ENCODE data around the gene RALGAPA2.

GRCh38 chr20:20477444-20478041, 234.9 kb downstream of the RALGAPA2 start:
- TF ChIP-seq SNAI2 (CRISPR knock-in tag; IDR thresholded peaks at IDR 0.05) = no peak
- no peak for TF ChIP-seq ZNF8 (CRISPR knock-in tag; IDR thresholded peaks at IDR 0.05)
- TF ChIP-seq RARB (CRISPR knock-in tag; IDR thresholded peaks at IDR 0.05) = no peak
- no peak for TF ChIP-seq ZFP3 (CRISPR knock-in tag; IDR thresholded peaks at IDR 0.05)
- no peak for TF ChIP-seq OSR1 (CRISPR knock-in tag; IDR thresholded peaks at IDR 0.05)
- TF ChIP-seq TOX (CRISPR knock-in tag; IDR thresholded peaks at IDR 0.05; ENCODE audit: borderline replicate concordance) = no peak
- no peak for TF ChIP-seq ARNTL (CRISPR knock-in tag; IDR thresholded peaks at IDR 0.05; ENCODE audit: borderline replicate concordance, low read depth)
- no peak for TF ChIP-seq CSDC2 (CRISPR knock-in tag; IDR thresholded peaks at IDR 0.05)
- TF ChIP-seq ISL1 (CRISPR knock-in tag; IDR thresholded peaks at IDR 0.05) = no peak
